Raji (cell line): ENCODE measurements around the gene CACNA1D.

Source experiments
- POLR2A ChIP-seq: IDR thresholded peaks from 2 replicates; pipeline ENCODE4 v1.6.1; 2011; ENCODE audit warnings: low read depth, low read length, control low read depth; ENCODE audit not compliant: insufficient read depth

The CACNA1D gene

DNA sequence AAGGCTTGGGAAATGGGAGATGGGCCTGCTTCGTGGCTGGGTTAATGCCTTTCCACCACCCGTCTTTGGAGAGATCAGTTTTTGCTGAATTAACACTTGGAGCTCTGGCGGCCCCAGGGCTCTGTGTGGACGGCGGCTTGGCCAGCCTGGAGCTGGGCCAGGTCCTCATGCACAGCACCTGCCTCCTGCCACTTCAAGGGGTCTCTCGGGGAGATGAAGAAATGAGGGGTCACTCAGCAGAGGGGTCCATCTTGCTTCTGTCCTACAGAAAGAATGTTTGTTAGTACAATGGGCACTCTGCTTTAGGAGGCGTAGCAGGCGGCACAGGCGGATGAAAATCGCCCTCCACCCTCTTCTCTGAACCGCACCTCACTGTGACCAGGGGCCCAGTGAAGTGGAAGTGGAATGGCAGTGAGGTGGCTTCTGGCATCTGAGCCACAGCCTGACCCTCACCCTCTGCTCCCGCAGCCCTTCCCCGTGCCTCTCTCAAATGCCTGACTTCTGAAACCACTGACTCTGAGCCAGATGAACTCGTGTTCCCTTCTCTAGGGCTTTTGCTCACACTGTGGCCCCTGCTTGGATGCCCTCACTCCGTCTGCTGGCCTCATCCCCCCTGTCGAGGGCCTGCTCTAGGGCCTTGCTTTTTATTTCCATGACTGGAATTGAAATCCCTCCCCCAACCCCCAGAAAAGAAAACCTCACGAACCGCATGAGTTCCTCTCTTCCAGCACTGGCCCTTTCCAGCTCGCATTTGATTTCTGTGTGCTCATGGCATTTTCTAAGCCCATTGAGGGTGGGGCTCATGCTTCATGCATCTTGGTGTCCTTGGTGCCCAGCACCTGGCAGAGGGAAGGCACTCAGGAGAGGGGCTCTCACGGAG is 309.6 kb downstream of the CACNA1D start:
- no peak for TF ChIP-seq POLR2A

DNA sequence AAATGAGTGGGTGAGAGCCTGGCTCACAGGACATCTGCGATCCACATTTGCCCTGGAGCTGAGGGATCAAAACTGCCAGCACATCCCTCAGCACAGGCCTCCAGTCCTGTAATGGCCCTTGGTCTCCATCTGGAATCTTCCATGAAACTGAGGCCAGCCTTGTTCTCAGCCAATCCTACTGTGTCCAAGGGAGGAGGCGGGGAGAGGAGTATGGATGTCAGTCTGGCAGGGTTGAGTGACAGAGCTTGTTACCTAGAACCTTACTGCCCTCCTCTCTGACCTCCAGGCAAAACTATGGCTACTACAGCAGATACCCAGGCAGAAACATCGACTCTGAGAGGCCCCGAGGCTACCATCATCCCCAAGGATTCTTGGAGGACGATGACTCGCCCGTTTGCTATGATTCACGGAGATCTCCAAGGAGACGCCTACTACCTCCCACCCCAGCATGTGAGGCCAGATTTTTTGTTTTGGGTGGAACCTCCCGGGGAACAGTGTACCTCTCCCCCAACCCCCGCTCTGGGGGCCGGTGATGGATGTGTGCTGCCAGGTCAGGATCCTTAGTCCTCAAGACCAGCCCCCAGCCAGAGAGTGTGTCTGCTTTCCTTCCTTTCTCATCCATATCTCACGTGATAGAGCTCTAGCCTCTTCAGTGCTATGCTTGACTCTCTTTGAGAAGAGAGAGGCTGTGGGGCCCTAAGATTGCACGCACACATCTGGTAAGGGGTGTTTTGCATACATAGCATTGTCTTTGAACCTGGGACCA is 310.5 kb downstream of the CACNA1D start:
- no peak for TF ChIP-seq POLR2A

DNA sequence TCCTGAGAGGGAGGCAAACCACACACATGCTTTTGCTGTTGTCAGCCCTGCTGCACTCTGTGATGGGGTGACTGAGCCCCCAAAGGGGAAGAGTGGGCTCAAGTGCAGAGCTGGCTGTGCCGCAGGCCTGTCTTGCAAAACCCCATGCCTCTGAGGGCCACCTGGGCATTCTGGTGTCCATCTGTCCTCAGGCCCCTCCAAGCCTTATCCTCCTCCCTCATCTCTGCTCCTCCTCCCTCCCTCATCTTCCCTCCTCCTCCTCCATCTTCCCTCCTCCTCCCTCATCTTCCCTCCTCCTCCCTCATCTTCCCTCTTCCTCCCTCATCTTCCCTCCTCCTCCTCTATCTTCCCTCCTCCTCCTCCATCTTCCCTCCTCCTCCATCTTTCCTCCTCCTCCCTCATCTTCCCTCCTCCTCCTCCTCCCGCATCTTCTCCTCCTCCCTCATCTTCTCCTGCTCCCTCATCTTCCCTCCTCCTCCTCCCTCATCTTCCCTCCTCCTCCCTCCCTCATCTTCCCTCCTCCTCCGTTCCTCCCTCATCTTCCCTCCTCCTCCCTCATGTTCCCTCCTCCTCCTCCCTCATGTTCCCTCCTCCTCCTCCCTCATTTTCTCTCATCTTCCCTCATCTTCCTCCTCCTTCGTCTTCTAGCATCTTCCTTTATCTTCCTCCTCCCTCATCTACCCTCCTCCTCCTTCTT is 311.2 kb downstream of the CACNA1D start:
- TF ChIP-seq POLR2A = no peak

DNA sequence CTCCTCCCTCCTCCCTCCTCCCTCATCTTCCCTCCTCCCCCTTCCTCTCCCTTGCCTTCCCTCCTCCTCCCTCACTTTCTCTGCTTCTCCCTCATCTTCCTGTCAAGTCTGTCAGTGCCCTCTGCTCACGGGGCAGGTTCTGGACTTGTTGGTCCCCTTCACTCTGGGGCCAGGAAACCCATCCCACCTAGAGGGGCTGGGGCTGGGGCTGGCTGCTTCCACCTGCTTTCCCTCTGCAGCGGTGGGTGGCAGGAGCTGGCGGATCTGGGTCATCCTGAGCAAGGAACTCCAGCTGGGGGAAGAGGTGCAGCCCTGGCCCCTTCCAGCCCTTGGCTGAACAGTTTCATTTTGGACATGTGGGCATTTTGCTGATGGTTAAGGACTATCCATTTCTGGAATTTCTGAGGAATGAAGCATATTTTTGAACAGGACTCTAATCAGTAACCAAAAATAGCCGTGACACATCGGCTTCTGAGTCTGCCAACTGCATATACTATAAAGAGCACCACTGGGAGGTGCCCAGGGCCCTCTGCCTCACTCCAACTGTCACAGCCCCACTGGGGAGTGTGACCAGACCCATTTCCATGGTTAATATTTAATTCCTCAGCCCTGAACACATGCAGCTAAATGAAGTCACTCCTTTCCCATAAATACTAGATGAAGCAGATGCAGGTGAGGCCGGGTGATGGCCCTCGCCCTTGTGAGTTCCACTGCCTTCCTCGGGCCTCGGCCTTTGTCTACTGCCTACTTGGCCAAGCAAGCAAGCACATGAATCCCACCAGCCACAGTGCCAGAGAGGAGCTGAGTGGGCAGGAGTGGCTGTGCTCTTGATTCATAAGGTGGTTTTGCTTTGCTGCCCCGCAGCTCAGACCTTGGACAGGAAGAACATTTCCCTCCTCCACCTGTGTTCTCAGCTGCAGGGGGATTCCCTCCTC is 312.0 kb downstream of the CACNA1D start:
- no peak for TF ChIP-seq POLR2A

DNA sequence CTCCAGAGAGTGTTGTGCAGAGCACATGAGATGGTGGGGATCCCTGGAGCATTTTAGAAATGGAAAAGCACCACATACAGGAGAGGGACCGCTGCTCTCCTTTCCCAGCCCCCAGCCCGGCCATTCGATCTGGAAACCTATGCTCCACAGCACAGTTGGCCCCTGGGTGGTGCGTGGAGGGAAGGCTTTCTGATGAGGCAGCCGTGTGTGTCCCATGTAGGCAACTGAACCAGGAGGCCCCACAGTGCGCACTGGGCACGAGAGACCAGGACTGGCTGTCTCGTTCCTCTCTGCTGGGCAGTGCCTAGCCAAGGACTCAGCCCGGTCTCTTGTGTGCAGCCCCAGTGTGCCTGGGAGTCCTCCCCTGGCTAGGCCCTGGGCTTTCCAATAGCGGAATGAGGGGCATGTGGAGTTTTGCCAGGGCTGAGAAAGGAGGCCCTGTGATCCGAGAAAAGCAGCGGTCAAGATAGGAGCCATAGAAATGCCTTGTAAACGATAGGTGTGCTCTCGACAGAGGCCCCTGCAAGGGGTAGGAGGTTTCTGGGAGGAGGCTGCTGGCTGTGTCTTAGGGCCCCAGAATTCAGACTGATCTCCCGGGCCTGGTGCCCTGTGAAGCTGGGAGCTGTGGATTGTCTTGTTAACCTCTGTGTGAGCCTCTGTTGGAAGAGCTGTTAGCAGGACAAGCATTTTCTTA is 312.9 kb downstream of the CACNA1D start:
- no peak for TF ChIP-seq POLR2A

DNA sequence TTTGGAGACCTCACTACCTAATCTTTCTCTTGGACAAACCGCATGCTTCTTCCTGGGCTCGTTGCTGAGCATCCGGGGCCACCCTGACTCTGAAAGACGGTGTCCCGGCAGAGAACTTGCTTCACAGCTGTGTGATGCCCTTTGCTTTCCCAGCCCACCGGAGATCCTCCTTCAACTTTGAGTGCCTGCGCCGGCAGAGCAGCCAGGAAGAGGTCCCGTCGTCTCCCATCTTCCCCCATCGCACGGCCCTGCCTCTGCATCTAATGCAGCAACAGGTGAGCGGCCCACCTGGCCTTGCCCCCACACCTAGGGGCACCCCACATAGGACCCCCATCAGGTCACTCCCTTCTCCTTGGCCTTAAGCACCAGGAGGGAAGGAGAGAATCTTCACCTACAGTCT is 314.1 kb downstream of the CACNA1D start:
- TF ChIP-seq POLR2A = no peak

DNA sequence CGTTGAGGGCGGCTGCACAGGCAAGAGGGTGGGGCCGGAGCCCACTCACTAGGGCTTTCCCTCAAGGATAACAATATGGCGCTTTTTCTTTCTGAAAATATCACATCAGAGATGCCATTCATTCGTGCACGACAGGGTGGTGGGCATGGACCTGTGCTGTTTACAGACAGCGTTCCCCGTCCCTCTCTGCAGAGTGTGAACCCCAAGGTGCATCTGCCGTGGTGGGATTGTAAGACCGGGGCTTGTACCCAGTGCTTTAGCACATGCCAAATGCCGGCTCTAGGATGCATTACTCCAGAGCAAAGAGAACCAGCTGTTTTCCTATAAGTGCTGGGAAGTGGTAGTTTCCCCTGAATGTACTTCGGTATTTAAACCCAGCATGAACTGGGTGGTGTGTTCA is 314.9 kb downstream of the CACNA1D start:
- TF ChIP-seq POLR2A = no peak

DNA sequence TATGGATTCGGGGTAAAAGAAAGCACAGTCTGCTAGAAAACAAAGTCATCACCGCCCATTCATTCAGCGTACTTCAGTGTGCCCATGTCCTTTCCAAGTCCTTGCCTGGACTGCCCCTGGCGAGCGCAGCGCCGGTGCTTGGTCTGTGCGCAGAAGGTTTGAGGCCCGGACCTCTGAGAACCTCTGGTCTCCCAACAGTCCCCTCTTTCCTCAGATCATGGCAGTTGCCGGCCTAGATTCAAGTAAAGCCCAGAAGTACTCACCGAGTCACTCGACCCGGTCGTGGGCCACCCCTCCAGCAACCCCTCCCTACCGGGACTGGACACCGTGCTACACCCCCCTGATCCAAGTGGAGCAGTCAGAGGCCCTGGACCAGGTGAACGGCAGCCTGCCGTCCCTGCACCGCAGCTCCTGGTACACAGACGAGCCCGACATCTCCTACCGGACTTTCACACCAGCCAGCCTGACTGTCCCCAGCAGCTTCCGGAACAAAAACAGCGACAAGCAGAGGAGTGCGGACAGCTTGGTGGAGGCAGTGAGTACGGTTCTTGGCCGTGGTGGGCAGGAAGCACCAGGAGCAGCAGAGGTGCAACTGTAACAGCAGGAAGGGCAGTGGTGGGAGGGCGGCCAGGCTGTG is 315.5 kb downstream of the CACNA1D start:
- no peak for TF ChIP-seq POLR2A

DNA sequence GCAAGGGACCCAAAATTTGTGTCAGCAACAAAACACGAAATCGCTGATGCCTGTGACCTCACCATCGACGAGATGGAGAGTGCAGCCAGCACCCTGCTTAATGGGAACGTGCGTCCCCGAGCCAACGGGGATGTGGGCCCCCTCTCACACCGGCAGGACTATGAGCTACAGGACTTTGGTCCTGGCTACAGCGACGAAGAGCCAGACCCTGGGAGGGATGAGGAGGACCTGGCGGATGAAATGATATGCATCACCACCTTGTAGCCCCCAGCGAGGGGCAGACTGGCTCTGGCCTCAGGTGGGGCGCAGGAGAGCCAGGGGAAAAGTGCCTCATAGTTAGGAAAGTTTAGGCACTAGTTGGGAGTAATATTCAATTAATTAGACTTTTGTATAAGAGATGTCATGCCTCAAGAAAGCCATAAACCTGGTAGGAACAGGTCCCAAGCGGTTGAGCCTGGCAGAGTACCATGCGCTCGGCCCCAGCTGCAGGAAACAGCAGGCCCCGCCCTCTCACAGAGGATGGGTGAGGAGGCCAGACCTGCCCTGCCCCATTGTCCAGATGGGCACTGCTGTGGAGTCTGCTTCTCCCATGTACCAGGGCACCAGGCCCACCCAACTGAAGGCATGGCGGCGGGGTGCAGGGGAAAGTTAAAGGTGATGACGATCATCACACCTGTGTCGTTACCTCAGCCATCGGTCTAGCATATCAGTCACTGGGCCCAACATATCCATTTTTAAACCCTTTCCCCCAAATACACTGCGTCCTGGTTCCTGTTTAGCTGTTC is 316.9 kb downstream of the CACNA1D start:
- TF ChIP-seq POLR2A = no peak

DNA sequence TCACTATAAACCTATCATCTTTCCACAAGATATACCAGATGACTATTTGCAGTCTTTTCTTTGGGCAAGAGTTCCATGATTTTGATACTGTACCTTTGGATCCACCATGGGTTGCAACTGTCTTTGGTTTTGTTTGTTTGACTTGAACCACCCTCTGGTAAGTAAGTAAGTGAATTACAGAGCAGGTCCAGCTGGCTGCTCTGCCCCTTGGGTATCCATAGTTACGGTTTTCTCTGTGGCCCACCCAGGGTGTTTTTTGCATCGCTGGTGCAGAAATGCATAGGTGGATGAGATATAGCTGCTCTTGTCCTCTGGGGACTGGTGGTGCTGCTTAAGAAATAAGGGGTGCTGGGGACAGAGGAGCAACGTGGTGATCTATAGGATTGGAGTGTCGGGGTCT is 318.0 kb downstream of the CACNA1D start:
- no peak for TF ChIP-seq POLR2A

DNA sequence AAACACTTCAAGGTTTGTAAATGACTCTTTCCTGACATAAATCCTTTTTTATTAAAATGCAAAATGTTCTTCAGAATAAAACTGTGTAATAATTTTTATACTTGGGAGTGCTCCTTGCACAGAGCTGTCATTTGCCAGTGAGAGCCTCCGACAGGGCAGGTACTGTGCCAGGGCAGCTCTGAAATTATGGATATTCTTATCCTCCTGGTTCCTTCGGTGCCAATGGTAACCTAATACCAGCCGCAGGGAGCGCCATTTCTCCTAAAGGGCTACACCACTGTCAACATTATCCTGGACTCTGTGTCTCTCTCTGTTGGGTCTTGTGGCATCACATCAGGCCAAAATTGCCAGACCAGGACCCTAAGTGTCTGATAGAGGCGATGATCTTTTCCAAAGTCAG is 318.8 kb downstream of the CACNA1D start:
- TF ChIP-seq POLR2A = no peak

DNA sequence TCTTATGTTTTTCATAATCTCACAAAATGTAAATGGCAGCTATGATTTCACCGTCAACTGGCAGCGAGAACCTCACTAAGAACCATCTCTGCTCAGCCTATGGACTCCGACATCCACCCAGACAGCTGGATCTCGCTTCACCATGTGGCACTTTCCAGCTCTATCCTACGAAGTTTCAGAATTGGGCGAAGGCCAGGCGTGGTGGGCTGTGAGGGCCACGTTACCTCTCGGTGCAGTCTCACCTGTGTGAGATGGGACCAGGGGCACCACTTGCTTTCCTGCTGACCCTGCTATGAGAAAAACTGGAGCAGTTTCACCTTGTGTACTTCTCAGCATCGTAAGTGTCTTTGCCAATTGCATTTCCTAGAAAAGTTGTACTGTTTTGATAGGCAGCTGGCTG is 319.5 kb downstream of the CACNA1D start:
- TF ChIP-seq POLR2A = no peak

DNA sequence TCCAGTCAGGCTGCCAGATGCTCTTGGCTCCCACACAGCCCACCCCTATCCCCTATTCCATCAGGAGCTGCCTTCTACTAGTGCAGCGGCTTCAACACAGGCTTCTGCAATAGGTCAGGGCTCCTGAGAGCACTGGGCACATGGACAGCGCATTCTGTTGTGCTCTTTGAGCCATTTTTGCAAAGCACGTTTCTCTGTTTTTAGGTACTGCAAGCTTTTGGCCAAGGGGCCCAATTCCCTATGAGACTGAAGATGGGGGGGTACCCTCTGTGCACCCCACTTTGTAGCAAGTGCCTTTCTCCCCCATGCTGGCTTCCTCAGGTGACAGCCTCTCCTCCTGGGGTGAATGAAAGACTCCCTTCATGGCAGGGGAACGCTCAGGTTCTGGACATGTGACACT is 320.7 kb downstream of the CACNA1D start:
- TF ChIP-seq POLR2A = no peak

DNA sequence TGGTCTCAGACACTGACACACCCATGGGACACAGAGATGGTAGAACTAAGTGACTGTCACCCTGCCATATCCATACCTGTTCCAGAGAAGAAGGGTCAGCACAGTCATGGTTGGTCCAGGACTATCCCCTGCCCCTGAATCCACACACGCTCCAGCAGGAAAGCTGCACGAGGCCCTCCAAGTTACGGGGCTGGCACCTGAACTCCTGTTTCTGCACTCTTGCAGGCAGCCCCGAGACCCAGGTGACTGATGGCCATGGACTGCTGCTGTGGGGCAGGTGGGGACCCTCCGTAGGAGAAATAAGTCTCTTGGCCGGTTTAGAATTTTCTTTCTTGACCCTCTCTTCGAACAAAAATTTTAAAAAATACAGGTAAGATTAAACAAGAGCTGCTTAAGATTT is 321.2 kb downstream of the CACNA1D start:
- no peak for TF ChIP-seq POLR2A
